Naive thymus-derived CD4-positive, alpha-beta T cell (primary cell): ENCODE data around the gene DPY19L2. TPM values are rescaled to one million over a fixed set of nuclear protein-coding genes. Genes with fewer than 3 reads are reported as not detected.

Experiments used
- polyA plus RNA-seq, 2 donors: library from polyadenylated mRNA; unstranded; fragments of 300-500 nt; fragmentation: Illumina TruSeq; gene quantifications; one replicate each; pipeline ENCODE4 v1.2.3, GENCODE V29; 2021
- total RNA-seq, 6 experiments: library from RNA in 5 of 6; stranded (reverse) in 5 of 6; gene quantifications; 1 replicate in 5 of 6; 2 replicates in 1 of 6; pipeline ENCODE4 v1.2.3 and lab custom pipeline; 2021 to 2026

DPY19L2 gene
- total and polyA plus RNA-seq, 7 experiments from 2014 or later = 0.28 to 3.1 (median 1.0) TPM; not detected in 1

Other genes starting within 250 kb of the DPY19L2 start
- 10 to 100 TPM in 4 of 5 experiments, 1 to 10 TPM in 1; 9.9 to 22.0 (median 15.4) TPM for gene RXYLT1, start 111.4 kb upstream of the DPY19L2 start, total RNA-seq
- 10 to 100 TPM; 14.9 to 15.7 TPM for gene RXYLT1, start 111.4 kb upstream of the DPY19L2 start, polyA plus RNA-seq
- under 1 TPM; 0.03 to 0.47 (median 0.19) TPM for gene SRGAP1, start 176.2 kb upstream of the DPY19L2 start, total RNA-seq
- gene SRGAP1, start 176.2 kb upstream of the DPY19L2 start, polyA plus RNA-seq = under 1 TPM; 0.01 to 0.07 TPM